CD4-positive, alpha-beta T cell treated with Interleukin-2 at 100 ng/mL for 4 hours (primary cell): ENCODE measurements around the gene KXD1.

ENCODE experiments used
- DNase-seq: peaks from one replicate; pipeline ENCODE4 v3.0.0-alpha.2; 2020; ENCODE audit warnings: low spot score

Gene KXD1

GRCh38 chr19:18601875-18602274, 44.2 kb downstream of the KXD1 start:
- no peak for DNase-seq

- no peak for DNase-seq
Observed at GRCh38 chr19:18603255-18603957, 45.7 kb downstream of the KXD1 start.

GRCh38 chr19:18603958-18604819, 46.5 kb downstream of the KXD1 start:
- no peak for DNase-seq

- DNase-seq: no peak
Observed at GRCh38 chr19:18604820-18605159, 47.1 kb downstream of the KXD1 start.

GRCh38 chr19:18605196-18605545, 47.5 kb downstream of the KXD1 start:
- no peak for DNase-seq

- no peak for DNase-seq
Observed at GRCh38 chr19:18605546-18606280, 48.0 kb downstream of the KXD1 start.

- DNase-seq: no peak
Observed at GRCh38 chr19:18606281-18607225, 48.9 kb downstream of the KXD1 start, which contains the start of gene CRLF1. Gene CRLF1, minus strand, starts transcription at chr19:18606799. Its CDS starts 143 bp downstream, at chr19:18606656.

GRCh38 chr19:18607226-18608101, 49.8 kb downstream of the KXD1 start:
- no peak for DNase-seq

- no peak for DNase-seq
Observed at GRCh38 chr19:18608102-18608804, 50.6 kb downstream of the KXD1 start.

- DNase-seq: no peak
Observed at GRCh38 chr19:18608805-18609716, 51.4 kb downstream of the KXD1 start.

GRCh38 chr19:18609717-18610051, 52.0 kb downstream of the KXD1 start:
- DNase-seq: no peak

GRCh38 chr19:18610245-18610555, 52.5 kb downstream of the KXD1 start:
- no peak for DNase-seq

- no peak for DNase-seq
Observed at GRCh38 chr19:18610556-18611326, 53.1 kb downstream of the KXD1 start.

GRCh38 chr19:18611327-18612050, 53.8 kb downstream of the KXD1 start:
- no peak for DNase-seq

GRCh38 chr19:18612051-18612771, 54.5 kb downstream of the KXD1 start:
- no peak for DNase-seq

- peak; percentile 37 for DNase-seq
Observed at GRCh38 chr19:18612772-18613588, 55.3 kb downstream of the KXD1 start, which contains the start of gene TMEM59L. Gene TMEM59L, plus strand, starts transcription at chr19:18612870. Its CDS starts 89 bp downstream, at chr19:18612959.
